Right cardiac atrium (tissue), 5 donors: ENCODE results near the gene SPPL2B. TPM values are rescaled to one million over a fixed set of nuclear protein-coding genes. Genes with fewer than 3 reads are reported as not detected.

ENCODE experiments used
- ATAC-seq, 2 donors: fragments of 200-7000 bp; cut with Tn5 transposase; one replicate each; pipeline versions ENCODE4 v1.8.0 to v1.9.1; 2020; ENCODE audit warnings: moderate library complexity in 2 of 2, mild to moderate bottlenecking in 1 of 2
- DNase-seq, 3 donors: peaks; one replicate each; pipeline ENCODE4 v3.0.0-alpha.2; 2020
- H3K27ac ChIP-seq: one replicate; pipeline ENCODE4 v1.5.1; 2013; ENCODE audit warnings: mild to moderate bottlenecking, low read length, control low read depth, moderate library complexity
- H3K27me3 ChIP-seq: one replicate; pipeline ENCODE4 v1.6.1; 2013; ENCODE audit not compliant: control insufficient read depth, insufficient read depth
- H3K4me1 ChIP-seq: one replicate; pipeline ENCODE4 v1.6.1; 2013; ENCODE audit warnings: low read length; ENCODE audit not compliant: control insufficient read depth, insufficient read depth
- H3K4me3 ChIP-seq: one replicate; pipeline ENCODE4 v1.5.1; 2013; ENCODE audit warnings: low read length, control low read depth
- H3K9me3 ChIP-seq: one replicate; pipeline ENCODE4 v1.6.1; 2013; ENCODE audit warnings: low read length; ENCODE audit not compliant: control insufficient read depth
- WGBS: extraction: QIAGEN DNeasy Blood & Tissue Kit; methylation state at CpG from one replicate; pipeline ENCODE4 v1.1.7; 2013; 5-methylcytosine and 5-hydroxymethylcytosine counted together
- intact Hi-C, 4 donors: fragments of 100-400 bp; cut with DNase I; formaldehyde crosslinking; loops; one replicate each; pipeline versions ENCODE4 v1.11.0 to v1.14.0; 2022 to 2023
- polyA plus RNA-seq: library from polyadenylated mRNA; stranded (reverse); fragments of 200-250 nt; gene quantifications from one replicate; pipeline ENCODE4 v1.2.3, GENCODE V29; 2013
- total RNA-seq, 4 donors: library from RNA; stranded (reverse); fragmentation: NEBNext Ultra II Directional; extraction: Animal tissue kit (Norgen Biotek cat#: 25700); gene quantifications; one replicate each; pipeline ENCODE4 v1.2.1, GENCODE V29; 2021
- donor health status: healthy with polysubstance abuse.
- donor health status: DM: no; HTN: yes; CAD: no.
- donor health status: DM: no; HTN: no; CAD: no.
- donor health status: DM: no; HTN: yes; CAD: no; lungs with severe emphysema.
- donor health status: DM: yes; HTN: yes; CAD: no.

Gene SPPL2B
- total and polyA plus RNA-seq, 5 donors: 27.1 to 40.2 (median 31.7) TPM

GRCh38 chr19:2331601-2332246 is 3.2 kb downstream of the SPPL2B start:
- DNase-seq (peak in 1 of 3 donors; percentile 40), ATAC-seq (no peak)
- Histone ChIP-seq H3K27ac (no peak overlapping the region), H3K9me3 (no peaks in the 10 kb centered on the region), H3K27me3 (no peaks in the 10 kb centered on the region), H3K4me3 (no peak overlapping the region), H3K4me1 (peaks cover 5% of the 10 kb centered on the region)
- intact Hi-C loops: no loop called here
- WGBS: 75% methylated on average over 12 of the region's 12 CpGs

- H3K27me3 ChIP-seq: no peaks in the 10 kb centered on the region
- WGBS: 57% methylated on average over 17 of the region's 17 CpGs
- H3K4me1 ChIP-seq: peaks cover 3% of the 10 kb centered on the region
- intact Hi-C loops: no loop called here
- DNase-seq: peak in 2 of 3 donors; percentile 54 to 66
- H3K4me3 ChIP-seq: no peak overlapping the region
- no peak for ATAC-seq
- no peaks in the 10 kb centered on the region for H3K9me3 ChIP-seq
- no peak overlapping the region for H3K27ac ChIP-seq
Observed at GRCh38 chr19:2332341-2333026, 4.0 kb downstream of the SPPL2B start.

- Histone ChIP-seq H3K4me3 (no peak overlapping the region), H3K4me1 (peaks cover 2% of the 10 kb centered on the region), H3K27me3 (no peaks in the 10 kb centered on the region), H3K9me3 (no peaks in the 10 kb centered on the region), H3K27ac (no peak overlapping the region)
- WGBS: 75% methylated on average over 27 of the region's 27 CpGs
- DNase-seq (peak in 2 of 3 donors; percentile 43 to 45), ATAC-seq (no peak)
- intact Hi-C loops: no loop called here
Observed at GRCh38 chr19:2333027-2333806, 4.7 kb downstream of the SPPL2B start.

- H3K27ac ChIP-seq: no peak overlapping the region
Observed at GRCh38 chr19:2333807-2334211, 5.3 kb downstream of the SPPL2B start.

GRCh38 chr19:2334426-2334825 is 5.9 kb downstream of the SPPL2B start:
- intact Hi-C loops: no loop called here
- DNase-seq (peak in 2 of 3 donors; percentile 30 to 44), ATAC-seq (no peak)
- H3K4me3 ChIP-seq: no peak overlapping the region
- H3K9me3 ChIP-seq: no peaks in the 10 kb centered on the region
- H3K27me3 ChIP-seq: no peaks in the 10 kb centered on the region
- H3K27ac ChIP-seq: no peak overlapping the region
- peaks cover 2% of the 10 kb centered on the region for H3K4me1 ChIP-seq
- 95% methylated on average over 27 of the region's 27 CpGs for WGBS

More at GRCh38 chr19:2333807-2334211, 5.3 kb downstream of the SPPL2B start:
- DNase-seq: peak in 2 of 3 donors; percentile 23 to 39
- WGBS: 76% methylated on average over 11 of the region's 11 CpGs
- Histone ChIP-seq H3K4me3 (no peak overlapping the region), H3K27me3 (no peaks in the 10 kb centered on the region), H3K9me3 (no peaks in the 10 kb centered on the region), H3K4me1 (peaks cover 2% of the 10 kb centered on the region)
- ATAC-seq: no peak
- intact Hi-C loops: no loop called here

- ATAC-seq (no peak), DNase-seq (peak in 2 of 3 donors; percentile 40 to 44)
- Histone ChIP-seq H3K9me3 (no peaks in the 10 kb centered on the region), H3K4me1 (no peaks in the 10 kb centered on the region), H3K4me3 (no peak overlapping the region), H3K27me3 (no peaks in the 10 kb centered on the region), H3K27ac (no peak overlapping the region)
- 94% methylated on average over 26 of the region's 26 CpGs for WGBS
- intact Hi-C loops: no loop called here
Observed at GRCh38 chr19:2334986-2335846, 6.7 kb downstream of the SPPL2B start.

- DNase-seq (no peak), ATAC-seq (no peak)
- Histone ChIP-seq H3K9me3 (no peaks in the 10 kb centered on the region), H3K4me3 (no peak overlapping the region), H3K27ac (no peak overlapping the region), H3K27me3 (no peaks in the 10 kb centered on the region), H3K4me1 (no peaks in the 10 kb centered on the region)
- WGBS: 65% methylated on average over 3 of the region's 3 CpGs
- intact Hi-C loops: no loop called here
Observed at GRCh38 chr19:2335848-2336247, 7.4 kb downstream of the SPPL2B start.

GRCh38 chr19:2336528-2337328 is 8.2 kb downstream of the SPPL2B start:
- Histone ChIP-seq H3K27me3 (no peaks in the 10 kb centered on the region), H3K4me3 (no peak overlapping the region), H3K27ac (no peak overlapping the region), H3K4me1 (no peaks in the 10 kb centered on the region), H3K9me3 (no peaks in the 10 kb centered on the region)
- DNase-seq: peak in 1 of 3 donors; percentile 42
- intact Hi-C loops: no loop called here
- ATAC-seq: no peak
- WGBS: 86% methylated on average over 33 of the region's 33 CpGs

- no peak overlapping the region for H3K27ac ChIP-seq
- no peaks in the 10 kb centered on the region for H3K9me3 ChIP-seq
- no peak overlapping the region for H3K4me3 ChIP-seq
- no peaks in the 10 kb centered on the region for H3K27me3 ChIP-seq
- WGBS: 70% methylated on average over 19 of the region's 19 CpGs
- ATAC-seq (no peak), DNase-seq (peak in 2 of 3 donors; percentile 54 to 69)
- intact Hi-C loops: no loop called here
- no peaks in the 10 kb centered on the region for H3K4me1 ChIP-seq
Observed at GRCh38 chr19:2337329-2337707, 8.8 kb downstream of the SPPL2B start.

- peak in 2 of 3 donors; percentile 6 to 31 for DNase-seq
Observed at GRCh38 chr19:2338055-2338615, 9.7 kb downstream of the SPPL2B start.

More at GRCh38 chr19:2338055-2338615, 9.7 kb downstream of the SPPL2B start:
- ATAC-seq: no peak
- intact Hi-C loops: no loop called here
- H3K9me3 ChIP-seq: no peaks in the 10 kb centered on the region
- H3K4me3 ChIP-seq: no peak overlapping the region
- H3K27me3 ChIP-seq: no peaks in the 10 kb centered on the region
- no peaks in the 10 kb centered on the region for H3K4me1 ChIP-seq
- H3K27ac ChIP-seq: no peak overlapping the region
- 95% methylated on average over 21 of the region's 21 CpGs for WGBS
